HepG2 (cell line): ENCODE data around the gene HLF. TPM values are rescaled to one million over a fixed set of nuclear protein-coding genes. Genes with fewer than 3 reads are reported as not detected.
A peak's percentile ranks its signal among the peaks of the same experiment; 100 is the strongest.

ENCODE experiments used
- ARID5B ChIP-seq: IDR thresholded peaks from 2 replicates; pipeline ENCODE4 v1.4.0; 2020; ENCODE audit warnings: mild to moderate bottlenecking, missing genetic modification reagents
- CENPX ChIP-seq: sonication (generic); formaldehyde crosslinking; IDR thresholded peaks from 2 replicates; pipeline ENCODE4 v1.9.0; 2021; ENCODE audit warnings: mild to moderate bottlenecking, missing genetic modification reagents, moderate library complexity
- ELF4 ChIP-seq: sonication (generic); formaldehyde crosslinking; IDR thresholded peaks from 2 replicates; pipeline ENCODE4 v1.5.0; 2020; ENCODE audit warnings: missing genetic modification reagents, mild to moderate bottlenecking, moderate library complexity, borderline replicate concordance
- HES4 ChIP-seq: sonication (generic); formaldehyde crosslinking; IDR thresholded peaks from 2 replicates; pipeline ENCODE4 v1.9.0; 2021; ENCODE audit warnings: mild to moderate bottlenecking, missing genetic modification reagents, borderline replicate concordance
- HIC2 ChIP-seq: sonication (generic); formaldehyde crosslinking; IDR thresholded peaks from 2 replicates; pipeline ENCODE4 v1.9.0; 2022; ENCODE audit warnings: low read depth, missing genetic modification reagents
- IRF9 ChIP-seq: sonication (generic); formaldehyde crosslinking; IDR thresholded peaks from 2 replicates; pipeline ENCODE4 v1.8.0; 2022; ENCODE audit warnings: missing genetic modification reagents, mild to moderate bottlenecking, borderline replicate concordance
- KLF13 ChIP-seq: sonication (generic); formaldehyde crosslinking; IDR thresholded peaks from 2 replicates; pipeline ENCODE4 v1.4.0; 2020; ENCODE audit warnings: mild to moderate bottlenecking, missing genetic modification reagents
- PAF1 ChIP-seq: IDR thresholded peaks from 2 replicates; pipeline ENCODE4 v1.6.1; 2016; ENCODE audit warnings: missing genetic modification reagents, missing compliant biosample characterization
- WIZ ChIP-seq: sonication (generic); formaldehyde crosslinking; IDR thresholded peaks from 2 replicates; pipeline ENCODE4 v1.5.1; 2020; ENCODE audit warnings: mild to moderate bottlenecking, missing genetic modification reagents
- ZFY ChIP-seq: sonication (generic); formaldehyde crosslinking; IDR thresholded peaks from 2 replicates; pipeline ENCODE4 v1.4.0; 2020; ENCODE audit warnings: missing genetic modification reagents
- ZNF800 ChIP-seq: sonication (generic); formaldehyde crosslinking; IDR thresholded peaks from 2 replicates; pipeline ENCODE4 v1.4.0; 2020; ENCODE audit warnings: missing genetic modification reagents
- polyA plus RNA-seq, 8 experiments: library from polyadenylated mRNA; depleted of rRNA in 3 of 8; stranded (reverse) in 7 of 8; unstranded in 1 of 8; fragments of >200 nt; fragmentation: Illumina TruSeq in 4 of 8; extraction: Trizol in 4 of 8; gene quantifications; 2 replicates each; pipeline versions ENCODE4 v1.2.1 to v1.2.3, GENCODE V29; 2011 to 2016; ENCODE audit warnings: low read depth in 4 of 8, missing spikeins in 1 of 8, mixed read lengths in 1 of 8; ENCODE audit not compliant: insufficient read depth in 1 of 8
- total RNA-seq, 5 experiments: library from RNA; depleted of rRNA; stranded (reverse); fragments of >200 nt; fragmentation: Illumina TruSeq; extraction: Trizol; gene quantifications; 2 replicates each; pipeline ENCODE4 v1.2.3, GENCODE V29; 2016; ENCODE audit warnings: low read depth in 1 of 5

The HLF gene
- total and polyA plus RNA-seq, 2 of the 13 experiments (the other 11 are each of a cell fraction or from before 2014, with no cell fraction given), result 202 to 346 TPM

- TF ChIP-seq IRF9 (CRISPR knock-in tag) (no peak), WIZ (CRISPR knock-in tag) (no peak), KLF13 (CRISPR knock-in tag) (no peak), ELF4 (CRISPR knock-in tag) (no peak), ZNF800 (CRISPR knock-in tag) (no peak; the same call in 1 of the 2 replicates), CENPX (no peak), HIC2 (CRISPR knock-in tag) (no peak), PAF1 (no peak; the same call in 1 of the 2 replicates), ARID5B (CRISPR knock-in tag) (no peak), ZFY (CRISPR knock-in tag) (peak; percentile 65), HES4 (CRISPR knock-in tag) (0 out of 2 replicates have a peak, but pooled peaks have one; percentile 57)
These were observed 3.3 kb downstream of the HLF start (continued) for GRCh38 chr17:55267777-55268648.
